PC-3 (cell line): ENCODE measurements around the gene IL12RB1. TPM values are rescaled to one million over a fixed set of nuclear protein-coding genes. Genes with fewer than 3 reads are reported as not detected.
"Not testable (repeated sequence)": the region's sequence is repeated elsewhere in the genome, so short reads cannot be mapped to it uniquely, and the experiment has no call there.

Source experiments
- ATAC-seq: fragments of 200-7000 bp; cut with Tn5 transposase; 2 replicates; pipeline ENCODE4 v1.9.1; 2020; ENCODE audit warnings: mild to moderate bottlenecking, moderate library complexity
- BruUV-seq: library from RNA; stranded (reverse); fragments of 400-500 nt; replicated peaks from 2 replicates; lab custom pipeline; 2021; lab: Mats Ljungman, UMichigan
- CTCF ChIA-PET: fragments of 300-600 bp; sonication (Branson Sonifier 250); formaldehyde crosslinking; loops from one replicate; lab custom pipeline; 2022; ENCODE audit warnings: antibody characterized with exemption; lab: Charles Lee
- POLR2A ChIA-PET: fragments of 300-600 bp; sonication (Branson Sonifier 250); formaldehyde crosslinking; loops from one replicate; lab custom pipeline; 2022; ENCODE audit warnings: antibody characterized with exemption; ENCODE audit not compliant: unreplicated experiment; lab: Charles Lee
- DNase-seq: peaks from one replicate; pipeline ENCODE4 v3.0.0-alpha.2; 2015
- H2AFZ ChIP-seq: fragments of 300-600 bp; sonication (generic); 2 replicates; pipeline ENCODE4 v1.6.0; 2016; ENCODE audit warnings: antibody characterized with exemption, low read length
- H3F3A ChIP-seq: fragments of 300-600 bp; sonication (generic); one replicate; pipeline ENCODE4 v1.6.0; 2017; ENCODE audit warnings: antibody characterized with exemption, low read length, control low read depth, mild to moderate bottlenecking; ENCODE audit not compliant: unreplicated experiment
- H3K27ac ChIP-seq: fragments of 300-600 bp; sonication (generic); 2 replicates; pipeline ENCODE4 v1.5.1; 2016; ENCODE audit warnings: mild to moderate bottlenecking, low read length
- H3K27me3 ChIP-seq: fragments of 300-600 bp; sonication (generic); 2 replicates; pipeline ENCODE4 v1.6.1; 2016; ENCODE audit warnings: low read length, mixed read lengths
- H3K36me3 ChIP-seq: fragments of 300-600 bp; sonication (generic); 2 replicates; pipeline ENCODE4 v1.6.1; 2016; ENCODE audit warnings: low read depth, mixed run types, low read length, mixed read lengths
- H3K4me1 ChIP-seq: fragments of 300-600 bp; sonication (generic); 2 replicates; pipeline ENCODE4 v1.5.1; 2016; ENCODE audit warnings: low read length; ENCODE audit not compliant: insufficient read depth
- H3K4me2 ChIP-seq: fragments of 300-600 bp; sonication (generic); 2 replicates; pipeline ENCODE4 v1.6.0; 2016; ENCODE audit warnings: low read length
- H3K4me3 ChIP-seq: fragments of 300-600 bp; sonication (generic); 2 replicates; pipeline ENCODE4 v1.5.1; 2016; ENCODE audit warnings: mild to moderate bottlenecking, low read length, mixed read lengths
- H3K79me2 ChIP-seq: fragments of 300-600 bp; sonication (generic); 2 replicates; pipeline ENCODE4 v1.6.1; 2017; ENCODE audit warnings: low read length, mixed read lengths
- H3K9ac ChIP-seq: fragments of 300-600 bp; sonication (generic); 2 replicates; pipeline ENCODE4 v1.6.0; 2016; ENCODE audit warnings: mild to moderate bottlenecking, low read length
- H3K9me2 ChIP-seq: fragments of 300-600 bp; sonication (generic); replicated peaks from 2 replicates; pipeline ENCODE4 v1.6.1; 2016; ENCODE audit warnings: mixed run types, low read length, mixed read lengths
- H3K9me3 ChIP-seq: fragments of 300-600 bp; sonication (generic); 2 replicates; pipeline ENCODE4 v1.6.1; 2016; ENCODE audit warnings: low read length, mixed read lengths
- H4K20me1 ChIP-seq: fragments of 300-600 bp; sonication (generic); 2 replicates; pipeline ENCODE4 v1.6.1; 2016; ENCODE audit warnings: low read length, mixed read lengths
- CTCF ChIP-seq: fragments of 300-600 bp; sonication (generic); conservative IDR thresholded peaks from 2 replicates; pipeline ENCODE4 v1.5.1; 2017; ENCODE audit warnings: antibody characterized with exemption, low read depth, mild to moderate bottlenecking, low read length
- EZH2 ChIP-seq: fragments of 300-600 bp; sonication (generic); IDR thresholded peaks from one replicate; pipeline ENCODE4 v1.6.1; 2017; ENCODE audit warnings: antibody characterized with exemption, mild to moderate bottlenecking, low read length; ENCODE audit not compliant: unreplicated experiment
- EZH2phosphoT487 ChIP-seq: fragments of 300-600 bp; sonication (generic); IDR thresholded peaks from 2 replicates; pipeline ENCODE4 v1.6.1; 2018; ENCODE audit warnings: mild to moderate bottlenecking, antibody characterized with exemption, low read length, borderline replicate concordance
- intact Hi-C: fragments of 100-400 bp; cut with micrococcal nuclease; formaldehyde crosslinking; loops from 2 replicates; pipeline ENCODE4 v1.9.0; 2023
- total RNA-seq: library from RNA; depleted of rRNA; stranded (reverse); fragments of >200 nt; gene quantifications from 2 replicates; pipeline ENCODE4 v1.2.3, GENCODE V29; 2014

The IL12RB1 gene
- total RNA-seq, 1 experiment from 2014 or later, result not detected

GRCh38 chr19:18109341-18109732 is 22.6 kb upstream of the IL12RB1 start:
- Histone ChIP-seq H3K9me2 (no peaks in the 10 kb centered on the region), H3K36me3 (no peaks in the 10 kb centered on the region), H3K4me3 (peak overlapping the region; percentile 83), H3K4me2 (peak overlapping the region; percentile 99), H3K4me1 (peaks cover 13% of the 10 kb centered on the region; the same call in 1 of the 2 replicates), H3K27ac (no peak overlapping the region), H4K20me1 (no peaks in the 10 kb centered on the region), H3K9me3 (no peaks in the 10 kb centered on the region), H3K79me2 (no peaks in the 10 kb centered on the region), H2AFZ (peak overlapping the region; percentile 87), H3K9ac (peak overlapping the region; percentile 51; the same call in 1 of the 2 replicates), H3F3A (no peaks in the 10 kb centered on the region), H3K27me3 (no peaks in the 10 kb centered on the region)
- TF ChIP-seq EZH2 (no peak), CTCF (no peak), EZH2phosphoT487 (no peak)
- POLR2A ChIA-PET, result no interaction called here
- ATAC-seq (no peak), DNase-seq (no peak)
- CTCF ChIA-PET, result interaction anchor here (1.0 kb wide), 1 partner anchor 46 kb away, joined by 3 read pairs; no protein-coding TSS in a partner anchor
- intact Hi-C loops, result no loop called here
- no TSS peak for BruUV-seq

GRCh38 chr19:18108897-18109296 is 22.2 kb upstream of the IL12RB1 start:
- Histone ChIP-seq H3K27ac (no peak overlapping the region), H3K4me3 (no peak overlapping the region), H2AFZ (no peak overlapping the region), H3K79me2 (no peaks in the 10 kb centered on the region), H3K9ac (no peak overlapping the region), H3K4me2 (no peak overlapping the region), H3K4me1 (peaks cover 16% of the 10 kb centered on the region; the same call in 1 of the 2 replicates), H3K9me2 (no peaks in the 10 kb centered on the region), H4K20me1 (no peaks in the 10 kb centered on the region), H3K36me3 (no peaks in the 10 kb centered on the region), H3K9me3 (no peaks in the 10 kb centered on the region), H3K27me3 (no peaks in the 10 kb centered on the region), H3F3A (no peaks in the 10 kb centered on the region)
- DNase-seq, result no peak
- BruUV-seq, result no TSS peak
- ChIA-PET CTCF (no interaction called here), POLR2A (no interaction called here)
- no peak for TF ChIP-seq EZH2phosphoT487
- TF ChIP-seq CTCF, result no peak
- TF ChIP-seq EZH2, result no peak
- intact Hi-C loops, result no loop called here
- ATAC-seq, result no peak

GRCh38 chr19:18107235-18107634 is 20.5 kb upstream of the IL12RB1 start:
- H3K9me2 ChIP-seq, result no peaks in the 10 kb centered on the region
- H3F3A ChIP-seq, result no peaks in the 10 kb centered on the region
- no TSS peak for BruUV-seq
- H3K79me2 ChIP-seq, result no peaks in the 10 kb centered on the region
- TF ChIP-seq CTCF (no peak), EZH2phosphoT487 (no peak), EZH2 (no peak)
- H3K9ac ChIP-seq, result no peak overlapping the region
- peaks cover 16% of the 10 kb centered on the region; the same call in 1 of the 2 replicates for H3K4me1 ChIP-seq
- intact Hi-C loops, result no loop called here
- no peak overlapping the region for H3K4me2 ChIP-seq
- no peaks in the 10 kb centered on the region for H3K36me3 ChIP-seq
- no peak overlapping the region for H3K27ac ChIP-seq
- H2AFZ ChIP-seq, result no peak overlapping the region
- ChIA-PET POLR2A (no interaction called here), CTCF (no interaction called here)
- DNase-seq (no peak), ATAC-seq (no peak)
- no peaks in the 10 kb centered on the region for H3K27me3 ChIP-seq
- no peak overlapping the region for H3K4me3 ChIP-seq
- no peaks in the 10 kb centered on the region for H3K9me3 ChIP-seq
- no peaks in the 10 kb centered on the region for H4K20me1 ChIP-seq

- H3F3A ChIP-seq, H3K36me3 ChIP-seq, H3K79me2 ChIP-seq, POLR2A ChIA-PET, BruUV-seq, H3K27ac ChIP-seq, H3K9me3 ChIP-seq, H3K27me3 ChIP-seq, intact Hi-C loops, H3K9ac ChIP-seq, H2AFZ ChIP-seq, DNase-seq, H3K4me3 ChIP-seq, H3K4me2 ChIP-seq, ATAC-seq, H4K20me1 ChIP-seq, H3K9me2 ChIP-seq: not testable (repeated sequence)
- CTCF ChIA-PET, result interaction anchor here (1.0 kb wide), 1 partner anchor 8 kb away, joined by 3 read pairs; no protein-coding TSS in a partner anchor
- H3K4me1 ChIP-seq, result peaks cover 10% of the 10 kb centered on the region; the same call in 1 of the 2 replicates
Observed at GRCh38 chr19:18105259-18105658, 18.5 kb upstream of the IL12RB1 start.
